Kidney tubule cell (primary cell): ENCODE results near the gene CHD8.
"Not testable (repeated sequence)": the region's sequence is repeated elsewhere in the genome, so short reads cannot be mapped to it uniquely, and the experiment has no call there.

ENCODE experiments used
- DNase-seq: peaks from one replicate; pipeline ENCODE4 v3.0.0-alpha.2; 2018; ENCODE audit warnings: low spot score

Gene CHD8

GRCh38 chr14:21455912-21456667 lies at the start of gene CHD8:
Gene CHD8, minus strand, starts transcription at chr14:21456123. Its CDS starts 24,480 bp downstream, at chr14:21431643.
- DNase-seq: peak; percentile 100

- no peak for DNase-seq
Measured at GRCh38 chr14:21505012-21505553, 49.2 kb upstream of the CHD8 start.

GRCh38 chr14:21503376-21503775 lies 47.5 kb upstream of the CHD8 start:
- no peak for DNase-seq

GRCh38 chr14:21501568-21501967 lies 45.6 kb upstream of the CHD8 start:
- DNase-seq: no peak

GRCh38 chr14:21498540-21499526 lies 42.9 kb upstream of the CHD8 start:
- peak; percentile 78 for DNase-seq

GRCh38 chr14:21496453-21496852 lies 40.5 kb upstream of the CHD8 start:
- DNase-seq: no peak

- DNase-seq: peak; percentile 40
Measured at GRCh38 chr14:21494902-21495762, 39.2 kb upstream of the CHD8 start.

- no peak for DNase-seq
Measured at GRCh38 chr14:21486640-21487087, 30.7 kb upstream of the CHD8 start.

- peak; percentile 99 for DNase-seq
Measured at GRCh38 chr14:21476925-21477681, 21.2 kb upstream of the CHD8 start, which contains the start of the genes RAB2B and TOX4. Gene RAB2B, minus strand, starts transcription at chr14:21476959. Its CDS starts 87 bp downstream, at chr14:21476872. Gene TOX4, plus strand, starts transcription at chr14:21477195. Its CDS starts 84 bp downstream, at chr14:21477279.

GRCh38 chr14:21476523-21476924 lies 20.6 kb upstream of the CHD8 start:
- DNase-seq: peak; percentile 84

GRCh38 chr14:21475767-21476522 lies 20.0 kb upstream of the CHD8 start:
- DNase-seq: no peak

- DNase-seq: no peak
Measured at GRCh38 chr14:21467616-21468015, 11.7 kb upstream of the CHD8 start.

GRCh38 chr14:21455592-21455911 lies 371 bp downstream of the CHD8 start:
- DNase-seq: no peak

GRCh38 chr14:21454843-21455544 lies 929 bp downstream of the CHD8 start:
- peak; percentile 57 for DNase-seq

- DNase-seq: no peak
Measured at GRCh38 chr14:21449899-21450216, 6.1 kb downstream of the CHD8 start.

- not testable (repeated sequence) for DNase-seq
Measured at GRCh38 chr14:21442657-21443056, 13.3 kb downstream of the CHD8 start.

GRCh38 chr14:21440859-21441258 lies 15.1 kb downstream of the CHD8 start:
- no peak for DNase-seq

- peak; percentile 98 for DNase-seq
Measured at GRCh38 chr14:21437063-21437901, 18.6 kb downstream of the CHD8 start.
